GM04503 (cell line): ENCODE measurements around the gene ZFHX2.
"Not testable (repeated sequence)": the region's sequence is repeated elsewhere in the genome, so short reads cannot be mapped to it uniquely, and the experiment has no call there.

ENCODE experiments used
- DNase-seq: peaks from one replicate; pipeline ENCODE4 v3.0.0-alpha.2; 2012; ENCODE audit warnings: low read depth

Gene ZFHX2

DNA sequence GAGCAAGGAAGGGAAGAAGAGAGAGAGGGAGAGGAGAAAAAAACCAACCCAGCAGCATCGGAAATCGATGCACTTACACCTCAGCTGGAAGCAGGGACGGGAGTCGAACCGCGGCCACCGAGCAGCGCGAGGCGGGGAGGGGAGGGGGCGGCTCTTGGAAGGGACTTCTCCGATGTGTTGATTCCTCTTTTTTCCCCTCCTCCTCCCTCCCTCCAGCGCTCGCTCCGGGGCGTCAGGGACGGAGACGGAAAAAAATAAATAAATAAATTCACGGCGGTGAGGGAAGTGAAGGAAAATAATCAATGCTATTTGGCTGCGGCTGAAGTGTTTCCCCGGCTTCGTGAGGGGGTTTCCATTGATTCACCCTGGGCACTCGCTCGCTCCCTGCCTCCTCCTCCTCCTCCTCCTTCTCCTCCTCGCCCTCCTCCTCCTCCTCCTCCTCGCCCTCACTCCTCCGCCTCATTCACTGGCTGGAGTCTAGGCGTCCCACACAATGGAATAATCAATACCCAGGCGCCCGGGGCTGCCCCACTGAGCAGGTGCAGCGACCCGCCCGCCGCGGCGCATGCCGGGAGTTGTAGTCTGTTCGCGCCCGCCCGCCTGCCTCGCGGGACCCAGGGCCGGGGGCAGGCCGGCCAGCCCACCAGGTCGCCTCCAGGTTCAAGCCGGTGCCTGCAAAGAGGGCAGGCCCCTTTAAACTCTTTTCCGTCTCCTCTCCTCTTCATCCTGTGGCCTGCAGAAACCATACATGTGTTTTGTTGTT, at the start of gene ZFHX2:
ZFHX2 (minus strand) TSS at position 500 of the 763 bp plus-strand sequence. CDS start 16,440 bp downstream, outside the sequence.
- DNase-seq = no peak

DNA sequence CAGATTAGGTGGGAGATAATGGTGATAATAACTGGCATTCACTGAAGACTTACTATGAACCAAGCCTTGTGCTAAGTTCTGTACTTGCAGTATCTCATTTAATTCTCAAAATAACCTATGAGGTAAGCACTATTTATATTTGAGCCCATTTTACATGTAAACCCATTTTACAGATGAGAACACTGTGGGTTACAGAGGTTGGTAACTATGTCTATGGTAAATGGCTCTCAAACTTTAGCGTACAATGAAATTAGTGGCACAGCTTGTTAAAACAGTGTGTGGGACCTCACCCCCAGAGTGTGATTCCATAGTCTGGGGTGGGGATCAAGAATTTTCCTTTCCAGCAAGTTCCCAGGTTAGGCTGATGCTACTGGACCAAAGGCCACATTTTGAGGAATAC, 49.2 kb upstream of the ZFHX2 start:
- DNase-seq = no peak

DNA sequence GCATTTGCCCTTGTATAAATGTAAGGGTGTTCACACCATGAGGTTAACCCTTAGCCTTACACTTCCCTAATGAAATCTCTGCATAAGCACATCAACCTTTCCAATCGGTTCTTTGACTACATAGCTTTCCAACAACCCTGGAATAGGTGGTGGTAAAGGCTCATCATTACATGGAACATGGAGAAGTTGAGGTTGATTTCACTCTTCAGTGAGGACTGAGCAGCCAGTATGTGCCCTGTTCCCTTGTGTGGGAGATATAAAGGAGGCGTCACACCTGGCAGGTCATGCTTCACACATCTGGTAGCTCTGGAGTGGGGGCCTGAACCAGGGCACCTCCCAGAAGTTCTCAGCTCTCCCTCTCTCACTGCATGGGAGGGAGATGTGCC, 48.8 kb upstream of the ZFHX2 start:
- DNase-seq = no peak

DNA sequence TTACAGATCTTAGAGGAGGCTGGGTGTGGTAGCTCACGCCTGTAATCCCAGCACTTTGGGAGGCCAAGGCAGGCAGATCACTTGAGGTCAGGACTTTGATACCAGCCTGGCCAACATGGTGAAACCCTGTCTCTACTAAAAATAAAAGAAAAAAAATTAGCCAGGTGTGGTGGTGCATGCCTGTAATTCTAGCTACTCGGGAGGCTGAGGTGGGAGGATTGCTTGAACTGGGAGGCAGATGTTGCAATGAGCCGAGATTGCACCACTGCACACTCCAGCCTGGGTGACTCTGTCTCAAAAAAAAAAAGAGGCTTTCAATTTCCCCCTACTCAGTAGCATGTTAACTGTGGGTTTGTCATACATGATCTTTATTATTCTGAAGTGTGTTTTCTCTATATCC, 42.6 kb upstream of the ZFHX2 start:
- not testable (repeated sequence) for DNase-seq

DNA sequence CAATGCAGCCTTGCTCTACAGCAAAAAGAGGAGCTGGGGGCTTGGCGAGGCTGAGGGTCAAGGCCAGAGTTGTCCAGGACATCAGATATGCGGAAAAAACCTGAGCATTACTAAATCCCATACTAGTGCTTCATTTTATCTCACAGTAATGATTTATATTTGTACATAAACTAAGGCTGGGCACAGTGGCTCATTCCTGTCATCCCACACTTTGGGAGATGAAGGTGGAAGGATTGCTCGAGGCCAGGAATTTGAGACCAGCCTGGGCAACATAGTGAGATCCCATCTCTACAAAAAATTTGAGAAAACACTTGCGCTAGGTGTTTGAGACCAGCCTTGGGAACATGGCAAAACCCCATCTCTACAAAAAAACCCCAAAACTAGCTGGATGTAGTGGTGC, 38.6 kb upstream of the ZFHX2 start:
- DNase-seq = no peak

DNA sequence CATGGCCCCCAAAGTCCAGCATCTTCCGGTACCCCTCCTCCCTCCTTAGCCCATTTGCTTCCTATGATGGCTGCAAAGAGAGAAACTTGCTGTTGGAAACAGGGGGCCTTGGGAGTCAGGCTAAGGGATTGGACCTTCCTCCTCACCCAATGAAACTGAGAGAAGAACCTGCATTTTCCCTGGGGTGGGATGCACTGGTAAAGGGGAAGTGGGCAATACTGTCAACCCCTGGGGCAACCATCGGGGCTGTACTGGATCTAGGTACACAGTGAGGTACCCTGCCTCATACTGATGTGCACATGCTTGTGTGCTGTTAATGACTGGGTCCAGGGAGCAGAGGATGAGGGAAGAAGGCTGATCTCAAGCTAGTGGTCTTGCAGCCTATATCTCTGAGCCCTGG, 38.0 kb upstream of the ZFHX2 start:
- DNase-seq = no peak

DNA sequence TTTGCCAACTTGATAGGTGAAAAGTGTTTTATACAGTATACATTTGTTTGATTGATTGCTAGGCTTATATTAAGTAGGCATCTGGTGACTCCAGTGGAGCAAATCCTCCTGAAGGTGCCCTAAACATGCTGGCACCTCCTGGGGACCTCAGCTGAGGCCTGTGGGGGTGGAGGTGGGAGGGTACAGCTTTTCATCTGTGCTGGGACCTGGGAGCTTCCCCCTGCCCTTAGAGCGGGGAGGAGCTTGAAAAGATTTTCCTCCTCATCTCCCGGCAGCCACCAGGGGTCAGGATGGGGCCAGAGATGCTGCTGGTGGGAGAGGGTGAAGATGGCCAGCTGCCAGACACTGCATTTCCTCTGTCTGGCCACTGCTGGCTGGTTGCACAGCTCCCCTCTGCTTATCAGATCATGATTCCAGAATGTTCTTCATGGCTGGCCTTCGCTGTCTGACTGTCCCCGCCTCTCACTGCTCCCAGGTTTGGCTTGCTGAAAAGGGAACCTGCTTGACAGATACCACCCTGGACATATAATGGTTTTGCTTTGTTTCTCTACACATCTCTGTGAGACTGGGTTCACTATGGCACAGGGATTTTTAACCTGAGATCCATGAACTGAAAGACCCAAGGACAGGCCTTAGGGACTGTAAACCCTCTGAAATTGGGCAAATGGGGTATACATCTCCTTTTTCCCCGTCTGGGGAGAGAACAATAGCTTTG, 37.5 kb upstream of the ZFHX2 start:
- DNase-seq = no peak

DNA sequence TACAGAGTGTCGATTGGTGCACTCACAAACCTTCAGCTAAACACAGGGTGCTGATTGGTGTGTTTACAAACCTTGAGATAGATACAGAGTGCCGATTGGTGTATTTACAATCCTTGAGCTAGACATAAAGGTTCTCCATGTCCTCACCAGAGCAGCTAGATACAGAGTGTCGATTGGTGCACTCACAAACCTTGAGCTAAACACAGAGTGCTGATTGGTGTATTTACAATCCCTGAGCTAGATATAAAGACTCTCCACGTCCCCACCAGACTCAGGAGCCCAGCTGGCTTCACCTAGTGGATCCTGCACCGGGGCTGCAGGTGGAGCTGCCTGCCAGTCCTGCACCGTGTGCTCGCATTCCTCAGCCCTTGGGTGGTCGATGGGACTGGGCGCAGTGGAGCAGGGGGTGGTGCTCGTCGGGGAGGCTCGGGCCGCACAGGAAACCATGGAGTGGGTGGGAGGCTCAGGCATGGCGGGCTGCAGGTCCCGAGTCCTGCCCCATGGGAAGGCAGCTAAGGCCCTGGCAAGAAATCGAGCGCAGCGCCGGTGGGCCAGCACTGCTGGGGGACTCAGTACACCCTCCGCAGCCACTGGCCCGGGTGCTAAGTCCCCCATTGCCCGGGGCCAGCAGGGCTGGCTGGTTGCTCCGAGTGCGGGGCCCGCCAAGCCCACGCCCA, 33.1 kb upstream of the ZFHX2 start:
- DNase-seq = not testable (repeated sequence)

DNA sequence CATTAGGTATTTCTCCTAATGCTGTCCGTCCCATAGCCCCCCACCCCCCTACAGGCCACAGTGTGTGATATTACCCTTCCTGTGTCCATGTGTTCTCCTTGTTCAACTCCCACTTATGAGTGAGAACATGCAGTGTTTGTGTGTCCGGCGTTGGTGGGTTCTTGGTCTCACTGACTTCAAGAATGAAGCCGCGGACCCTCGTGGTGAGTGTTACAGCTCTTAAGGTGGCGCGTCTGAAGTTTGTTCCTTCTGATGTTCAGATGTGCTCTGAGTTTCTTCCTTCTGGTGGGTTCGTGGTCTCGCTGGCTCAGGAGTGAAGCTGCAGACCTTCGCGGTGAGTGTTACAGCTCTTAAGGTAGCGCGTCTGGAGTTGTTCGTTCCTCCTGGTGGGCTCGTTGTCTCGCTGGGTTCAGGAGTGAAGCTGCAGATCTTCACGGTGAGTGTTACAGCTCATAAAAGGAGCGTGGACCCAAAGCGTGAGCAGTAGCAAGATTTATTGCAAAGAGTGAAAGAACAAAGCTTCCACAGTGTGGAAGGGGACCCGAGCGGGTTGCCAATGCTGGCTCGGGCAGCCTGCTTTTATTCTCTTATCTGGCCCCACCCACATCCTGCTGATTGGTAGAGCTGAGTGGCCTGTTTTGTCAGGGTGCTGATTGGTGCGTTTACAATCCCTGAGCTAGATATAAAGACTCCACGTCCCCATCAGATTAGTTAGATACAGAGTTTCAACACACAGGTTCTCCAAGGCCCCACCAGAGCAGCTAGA, 32.4 kb upstream of the ZFHX2 start:
- not testable (repeated sequence) for DNase-seq

DNA sequence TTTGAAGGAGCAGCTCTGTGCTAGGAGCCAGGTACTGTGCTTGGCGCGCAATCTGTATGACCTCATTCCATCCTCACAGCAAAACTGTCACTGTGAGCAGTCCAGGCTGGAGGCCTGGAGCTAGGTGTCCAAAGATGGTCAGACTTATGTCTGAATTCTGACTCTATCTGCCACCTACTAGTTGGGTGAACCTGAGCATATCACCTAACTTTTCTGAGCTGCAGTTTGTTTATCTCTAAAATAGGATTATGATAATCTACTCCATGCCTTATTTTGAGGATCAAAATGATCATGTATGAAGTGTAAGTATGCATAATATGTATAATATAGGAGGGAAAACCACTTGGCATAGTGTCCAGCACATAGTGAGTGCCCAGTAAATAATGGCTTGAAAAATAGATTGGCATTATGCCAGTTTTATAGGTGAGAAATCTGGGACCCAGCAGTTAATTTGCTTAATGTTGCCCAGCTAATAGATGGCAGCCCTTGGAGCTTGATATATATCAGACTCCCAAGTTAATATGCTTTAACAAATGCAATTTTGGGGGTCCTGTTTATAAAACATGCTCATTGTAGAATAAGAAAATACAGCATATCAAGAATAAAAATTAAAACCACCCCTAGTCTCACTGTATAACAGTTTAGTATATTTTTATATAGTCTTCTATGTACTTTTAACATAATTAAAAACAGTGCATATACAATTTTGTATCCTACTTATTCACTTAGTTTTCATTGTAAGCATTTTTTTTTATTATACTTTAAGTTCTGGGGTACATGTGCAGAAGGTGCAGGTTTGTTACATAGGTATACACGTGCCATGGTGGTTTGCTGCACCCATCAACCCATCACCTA, 31.6 kb upstream of the ZFHX2 start:
- no peak for DNase-seq

DNA sequence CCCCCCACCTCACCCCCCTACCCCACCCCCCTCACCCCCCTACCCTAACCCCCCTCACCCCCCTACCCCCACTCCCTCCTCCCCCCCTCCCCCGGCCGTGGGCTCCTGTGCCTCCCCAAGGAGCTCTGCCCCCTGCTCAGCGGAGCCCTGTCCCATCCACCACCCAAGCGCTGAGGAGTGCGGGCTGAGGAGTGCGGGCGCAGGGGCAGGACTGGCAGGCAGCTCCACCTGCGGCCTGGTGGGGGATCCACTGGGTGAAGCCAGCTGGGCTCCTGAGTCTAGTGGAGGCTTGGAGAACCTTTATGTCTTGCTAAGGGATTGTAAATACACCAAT, 29.4 kb upstream of the ZFHX2 start:
- DNase-seq = no peak

DNA sequence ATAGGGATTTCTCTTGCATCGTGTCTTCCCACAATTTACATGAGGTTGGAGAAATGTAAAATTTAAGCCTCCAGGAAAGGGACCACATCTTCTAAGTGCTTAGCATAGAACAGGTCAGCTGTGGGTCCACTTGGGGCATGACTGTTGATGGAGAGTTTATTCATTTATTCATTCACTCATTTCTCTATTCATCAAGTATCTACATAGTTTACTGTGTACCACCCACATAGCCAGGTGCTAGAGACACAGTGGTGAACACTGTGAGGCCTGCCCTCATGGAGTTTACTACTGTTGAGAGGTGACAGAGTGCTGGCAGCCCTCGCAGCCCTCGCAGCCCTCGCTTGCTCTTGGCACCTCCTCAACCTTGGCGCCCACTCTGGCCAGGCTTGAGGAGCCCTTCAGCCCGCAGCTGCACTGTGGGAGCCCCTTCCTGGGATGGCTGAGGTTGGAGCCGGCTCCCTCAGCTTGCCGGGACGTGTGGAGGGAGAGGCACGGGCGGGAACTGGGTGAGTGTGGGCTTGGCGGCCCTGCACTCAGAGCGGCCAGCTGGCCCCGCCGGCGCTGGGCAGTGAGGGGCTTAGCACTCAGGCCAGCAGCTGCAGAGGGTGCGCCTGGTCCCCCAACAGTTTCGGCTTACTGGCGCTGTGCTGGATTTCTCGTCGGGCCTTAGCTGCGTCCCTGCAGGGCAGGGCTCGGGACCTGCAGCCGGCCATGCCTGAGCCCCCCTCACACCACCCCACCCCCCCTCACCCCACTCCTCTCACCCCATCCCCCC, 28.8 kb upstream of the ZFHX2 start:
- no peak for DNase-seq

DNA sequence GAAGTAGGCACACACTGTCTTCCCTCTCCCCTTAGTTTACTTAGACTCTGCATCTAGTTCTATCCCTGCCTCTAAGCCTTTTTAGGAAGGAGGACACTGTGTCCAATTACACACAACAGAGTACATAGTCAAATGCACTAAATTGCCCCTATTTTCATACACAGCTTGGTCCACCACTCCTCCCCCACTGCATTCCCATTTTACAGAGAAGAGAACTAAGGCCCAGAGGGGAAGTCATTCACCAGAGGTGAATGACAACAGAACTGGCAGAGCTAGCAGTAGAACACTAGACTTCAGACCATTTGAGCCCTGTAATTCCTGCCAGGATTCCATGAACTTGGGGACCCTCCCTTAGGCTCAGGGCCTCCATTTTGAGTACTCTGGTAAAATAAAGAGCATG, 28.2 kb upstream of the ZFHX2 start:
- no peak for DNase-seq

DNA sequence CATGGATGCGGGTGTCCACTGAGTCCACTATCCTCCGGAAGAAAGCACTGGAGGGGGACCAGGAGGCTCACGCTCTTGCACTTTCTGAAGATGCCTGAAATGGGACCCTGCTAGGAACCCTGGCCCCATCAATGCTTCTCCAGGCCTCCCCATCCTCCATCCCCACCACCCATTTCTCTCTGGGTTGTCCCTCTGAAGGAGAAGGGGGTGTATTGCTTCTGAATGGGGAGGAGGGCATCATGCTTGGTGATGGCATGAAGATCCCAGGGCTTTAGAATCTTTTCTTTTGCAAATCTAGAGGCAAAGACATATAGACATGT, 27.7 kb upstream of the ZFHX2 start:
- no peak for DNase-seq

DNA sequence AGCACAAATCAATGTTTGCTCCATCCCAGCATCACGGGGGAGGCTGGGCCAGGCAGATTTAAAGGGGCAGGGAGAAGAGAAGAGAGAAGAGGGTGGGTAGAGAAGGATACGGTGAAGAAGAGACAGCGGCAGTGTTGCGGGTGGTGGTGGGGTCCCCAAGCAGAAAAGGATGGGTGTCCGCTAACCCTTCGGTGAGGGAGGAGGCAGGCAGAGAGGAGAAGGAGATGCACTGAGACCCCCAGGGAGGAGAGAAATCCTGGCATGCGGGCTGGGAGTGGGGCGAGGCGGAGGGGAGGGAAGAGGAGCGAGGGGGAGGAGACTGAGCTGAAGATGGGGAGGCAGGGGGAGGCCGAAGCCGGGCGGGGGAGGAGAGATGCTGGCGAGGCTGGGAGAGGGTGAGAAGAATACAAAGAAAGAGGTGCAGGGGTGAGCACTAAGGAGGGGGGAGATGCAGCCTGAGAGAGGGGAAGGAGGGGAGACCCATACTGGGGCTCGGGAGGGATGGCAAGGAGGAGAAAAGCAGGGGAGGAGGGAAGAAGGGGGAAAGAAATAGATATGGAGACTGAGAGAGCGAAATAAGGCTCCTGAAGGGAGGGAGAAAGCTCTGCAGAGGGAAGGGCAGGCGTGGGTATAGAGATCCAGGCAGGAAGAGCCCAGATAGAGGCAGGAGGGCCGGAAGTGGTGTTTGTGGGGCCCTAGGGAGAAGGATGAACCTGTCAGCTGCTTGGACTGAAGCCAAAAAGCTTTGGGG, 27.2 kb upstream of the ZFHX2 start, which contains the start of gene JPH4:
JPH4 (minus strand) TSS at position 231 of the 751 bp plus-strand sequence. CDS start 1,337 bp downstream, outside the sequence.
- no peak for DNase-seq

DNA sequence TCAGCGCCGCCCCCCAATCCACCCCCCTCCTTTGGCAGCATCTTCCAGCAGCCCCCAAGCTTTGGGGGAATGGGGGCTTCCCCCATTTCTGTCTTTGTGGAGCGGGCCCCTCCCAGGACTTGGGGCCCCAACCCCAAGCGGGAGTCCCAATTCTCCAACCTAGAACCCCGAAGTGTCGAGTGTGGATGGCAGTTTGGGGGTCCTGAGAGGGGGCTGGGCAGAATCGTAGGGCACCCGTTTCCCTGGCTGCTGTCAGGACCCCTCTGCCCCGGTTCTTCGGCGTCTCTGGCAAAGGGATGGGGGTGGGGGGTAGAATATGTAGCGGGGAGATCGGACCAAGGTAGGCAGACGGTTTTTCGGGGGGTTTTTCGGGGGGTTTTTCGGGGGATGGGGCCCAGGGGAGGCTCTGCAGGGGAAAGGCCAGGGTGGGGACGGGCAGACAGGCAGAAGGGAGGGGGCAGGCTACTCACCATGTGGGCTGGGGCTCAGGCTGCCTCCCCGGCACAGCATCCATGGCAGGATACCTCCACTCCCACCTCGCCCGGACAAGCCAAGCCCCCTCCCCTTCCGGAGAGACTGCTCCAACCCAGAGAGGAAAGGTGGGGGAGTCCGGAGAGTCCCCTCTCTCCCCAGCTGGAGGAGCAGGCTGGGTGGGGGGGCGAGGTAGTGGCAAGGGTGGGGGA, 26.3 kb upstream of the ZFHX2 start:
- no peak for DNase-seq

DNA sequence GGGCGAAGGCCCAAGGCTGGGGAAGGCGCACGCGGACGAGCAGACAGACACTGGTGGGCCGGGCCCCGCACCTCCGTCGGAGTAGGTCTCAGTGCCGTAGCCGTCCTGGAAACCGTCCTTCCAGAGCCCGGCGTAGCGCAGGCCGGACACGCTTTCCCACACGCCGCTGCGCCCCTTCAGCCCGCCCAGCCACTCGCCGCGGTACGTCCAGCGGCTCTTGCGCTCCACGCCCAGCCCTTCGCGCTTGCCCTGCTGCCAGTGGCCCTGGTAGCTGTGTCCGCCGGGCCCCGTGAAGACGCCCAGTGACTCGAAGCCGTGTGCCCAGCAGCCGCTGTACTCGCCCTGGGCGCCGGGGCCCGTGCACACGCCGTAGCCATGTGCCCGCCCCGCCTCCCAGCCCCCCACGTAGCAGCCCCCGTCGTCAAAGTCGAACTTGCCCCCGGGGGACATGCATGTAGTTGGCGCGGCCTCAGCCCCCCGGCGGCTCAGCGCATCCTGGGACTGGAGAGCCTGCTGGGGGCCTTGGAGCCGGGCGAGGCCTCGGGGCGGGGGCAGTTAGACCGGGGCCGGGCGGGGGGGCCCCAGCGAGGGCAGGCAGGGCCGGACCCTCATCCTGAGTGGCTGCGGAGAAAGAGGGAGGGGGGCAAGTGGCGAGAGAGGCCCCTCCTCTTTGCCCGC, 25.6 kb upstream of the ZFHX2 start:
- no peak for DNase-seq

DNA sequence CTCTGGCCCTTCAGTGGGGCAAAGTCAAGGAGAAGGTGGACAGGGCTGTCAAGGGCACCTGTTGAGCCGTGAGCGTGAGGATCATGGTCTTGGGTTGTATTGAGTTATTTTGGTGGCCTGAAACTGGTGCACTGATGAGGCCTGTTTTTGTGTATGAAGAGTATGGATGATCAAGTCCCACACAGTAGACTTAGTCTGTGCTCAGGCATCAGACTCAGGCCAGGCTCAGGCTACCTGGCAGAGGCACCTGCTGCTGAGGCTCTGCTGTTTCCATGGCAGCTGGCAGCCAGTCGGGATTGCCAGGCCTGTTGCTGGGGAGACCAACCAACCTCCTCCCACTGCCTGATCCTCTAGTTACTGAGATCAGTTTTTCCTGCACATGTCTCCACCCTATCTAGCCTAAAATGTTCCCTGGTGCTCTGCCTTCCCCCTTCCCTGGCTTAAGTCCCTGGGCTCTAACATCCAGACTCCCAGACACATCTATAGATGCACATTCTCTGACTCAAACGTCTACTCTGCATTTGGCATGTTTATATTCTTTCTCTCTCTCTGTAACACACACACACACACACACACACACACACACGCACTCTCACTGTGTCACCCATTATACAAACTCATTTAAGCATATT, 21.9 kb upstream of the ZFHX2 start:
- no peak for DNase-seq
